Measurements from ENCODE around the gene GANC. TPM values are rescaled to one million over a fixed set of nuclear protein-coding genes. Genes with fewer than 3 reads are reported as not detected.

The GANC gene
- total and polyA plus RNA-seq, 2 donors (not counting 1 experiment from before 2014, with no cell fraction given), result 15.1 to 24.6 TPM

- no peak for TF ChIP-seq EZH2 (IDR thresholded peaks at IDR 0.05; ENCODE audit: low read length, missing control alignments)
- TF ChIP-seq CTCF (conservative IDR thresholded peaks at IDR 0.05 in 1 of 2, IDR thresholded peaks at IDR 0.05 in 1 of 2; ENCODE audit: low read depth in 1 of 2, low read length in 2 of 2), result no peak
- Histone ChIP-seq H3K9ac (ENCODE audit: insufficient read depth, low read length) (no peak overlapping the region), H3K27me3 (ENCODE audit: control insufficient read depth, insufficient read depth, low read length) (no peaks in the 10 kb centered on the region), H3K4me2 (ENCODE audit: extremely low read depth, insufficient read depth, low read length) (no peak overlapping the region), H3K4me3 (replicated peaks in 1 of 4; ENCODE audit: control extremely low read depth in 1 of 4, insufficient read depth in 1 of 4, low read depth in 3 of 4, low read length in 4 of 4) (no peak overlapping the region), H2AFZ (ENCODE audit: low read length) (no peak overlapping the region), H3K4me1 (ENCODE audit: control insufficient read depth, extremely low read depth, insufficient read depth, low read length) (no peaks in the 10 kb centered on the region), H3K79me2 (ENCODE audit: control insufficient read depth, insufficient read depth, low read length) (no peaks in the 10 kb centered on the region), H4K20me1 (ENCODE audit: control insufficient read depth, extremely low read depth, insufficient read depth, low read length) (no peaks in the 10 kb centered on the region), H3K36me3 (ENCODE audit: control insufficient read depth, insufficient read depth, low read length) (peaks cover 5% of the 10 kb centered on the region), H3K9me3 (ENCODE audit: control insufficient read depth, insufficient read depth, low read depth, low read length) (no peaks in the 10 kb centered on the region), H3K27ac (ENCODE audit: insufficient read depth, low read length) (no peak overlapping the region)
- DNase-seq (ENCODE audit: low read depth in 2 of 2), result no peak
These were observed 83.8 kb downstream of the GANC start for GRCh38 chr15:42356851-42357250.

GRCh38 chr15:42358141-42358540 lies 85.1 kb downstream of the GANC start:
- H4K20me1 ChIP-seq (ENCODE audit: control insufficient read depth, extremely low read depth, insufficient read depth, low read length), result no peaks in the 10 kb centered on the region
- H3K9me3 ChIP-seq (ENCODE audit: control insufficient read depth, insufficient read depth, low read depth, low read length), result no peaks in the 10 kb centered on the region
- TF ChIP-seq EZH2 (IDR thresholded peaks at IDR 0.05; ENCODE audit: low read length, missing control alignments) (no peak), CTCF (conservative IDR thresholded peaks at IDR 0.05 in 1 of 2, IDR thresholded peaks at IDR 0.05 in 1 of 2; ENCODE audit: low read depth in 1 of 2, low read length in 2 of 2) (no peak)
- peaks cover under 1% of the 10 kb centered on the region for H3K36me3 ChIP-seq (ENCODE audit: control insufficient read depth, insufficient read depth, low read length)
- no peak for DNase-seq (ENCODE audit: low read depth in 2 of 2)
- H3K27me3 ChIP-seq (ENCODE audit: control insufficient read depth, insufficient read depth, low read length), result no peaks in the 10 kb centered on the region
- no peak overlapping the region for H2AFZ ChIP-seq (ENCODE audit: low read length)
- H3K27ac ChIP-seq (ENCODE audit: insufficient read depth, low read length), result no peak overlapping the region
- no peaks in the 10 kb centered on the region for H3K4me1 ChIP-seq (ENCODE audit: control insufficient read depth, extremely low read depth, insufficient read depth, low read length)
- no peak overlapping the region for H3K9ac ChIP-seq (ENCODE audit: insufficient read depth, low read length)
- H3K79me2 ChIP-seq (ENCODE audit: control insufficient read depth, insufficient read depth, low read length), result no peaks in the 10 kb centered on the region
- H3K4me3 ChIP-seq (replicated peaks in 1 of 4; ENCODE audit: control extremely low read depth in 1 of 4, insufficient read depth in 1 of 4, low read depth in 3 of 4, low read length in 4 of 4), result no peak overlapping the region
- no peak overlapping the region for H3K4me2 ChIP-seq (ENCODE audit: extremely low read depth, insufficient read depth, low read length)

GRCh38 chr15:42359249-42359648 lies 86.2 kb downstream of the GANC start, which contains the start of gene CAPN3:
TSS of gene CAPN3 (plus strand) at chr15:42359501. CDS start at chr15:42359806, 305 bp downstream.
- no peak for DNase-seq (ENCODE audit: low read depth in 2 of 2)
- H3K36me3 ChIP-seq (ENCODE audit: control insufficient read depth, insufficient read depth, low read length), result no peaks in the 10 kb centered on the region
- no peak within 1 kb of the TSS for H2AFZ ChIP-seq (ENCODE audit: low read length)
- no peaks in the 10 kb centered on the region for H3K4me1 ChIP-seq (ENCODE audit: control insufficient read depth, extremely low read depth, insufficient read depth, low read length)
- TF ChIP-seq CTCF (conservative IDR thresholded peaks at IDR 0.05 in 1 of 2, IDR thresholded peaks at IDR 0.05 in 1 of 2; ENCODE audit: low read depth in 1 of 2, low read length in 2 of 2), result no peak
- no peak for TF ChIP-seq EZH2 (IDR thresholded peaks at IDR 0.05; ENCODE audit: low read length, missing control alignments)
- no peaks in the 10 kb centered on the region for H3K27me3 ChIP-seq (ENCODE audit: control insufficient read depth, insufficient read depth, low read length)
- no peak within 1 kb of the TSS for H3K9ac ChIP-seq (ENCODE audit: insufficient read depth, low read length)
- H3K27ac ChIP-seq (ENCODE audit: insufficient read depth, low read length), result no peak within 1 kb of the TSS
- H3K4me2 ChIP-seq (ENCODE audit: extremely low read depth, insufficient read depth, low read length), result no peak within 1 kb of the TSS
- H3K79me2 ChIP-seq (ENCODE audit: control insufficient read depth, insufficient read depth, low read length), result no peaks in the 10 kb centered on the region
- H3K9me3 ChIP-seq (ENCODE audit: control insufficient read depth, insufficient read depth, low read depth, low read length), result no peaks in the 10 kb centered on the region
- H3K4me3 ChIP-seq (replicated peaks in 1 of 4; ENCODE audit: control extremely low read depth in 1 of 4, insufficient read depth in 1 of 4, low read depth in 3 of 4, low read length in 4 of 4), result no peak within 1 kb of the TSS
- no peaks in the 10 kb centered on the region for H4K20me1 ChIP-seq (ENCODE audit: control insufficient read depth, extremely low read depth, insufficient read depth, low read length)
